Activated CD4-positive, alpha-beta T cell treated with anti-CD3 and anti-CD28 coated beads for 24 hours (primary cell): Measurements from ENCODE around the gene VSX2.

Experiments
- DNase-seq, 2 donors: peaks; one replicate each; pipeline ENCODE4 v3.0.0-alpha.2; 2020; ENCODE audit warnings: low read depth in 2 of 2

Gene VSX2

GRCh38 chr14:74302152-74302628 is 62.9 kb downstream of the VSX2 start:
- DNase-seq = no peak

GRCh38 chr14:74302634-74303569 is 63.7 kb downstream of the VSX2 start, which contains the start of gene ABCD4:
ABCD4 (minus strand) TSS chr14:74302934; CDS start chr14:74302912, 22 bp downstream.
- DNase-seq = peak; percentile 80 to 82

GRCh38 chr14:74308695-74309094 is 69.4 kb downstream of the VSX2 start:
- no peak for DNase-seq

GRCh38 chr14:74309125-74310022 is 70.1 kb downstream of the VSX2 start:
- no peak for DNase-seq

- DNase-seq = no peak
Measured at GRCh38 chr14:74312161-74312560, 72.9 kb downstream of the VSX2 start.
